Measurements from ENCODE around the gene SLAMF1.

DNA sequence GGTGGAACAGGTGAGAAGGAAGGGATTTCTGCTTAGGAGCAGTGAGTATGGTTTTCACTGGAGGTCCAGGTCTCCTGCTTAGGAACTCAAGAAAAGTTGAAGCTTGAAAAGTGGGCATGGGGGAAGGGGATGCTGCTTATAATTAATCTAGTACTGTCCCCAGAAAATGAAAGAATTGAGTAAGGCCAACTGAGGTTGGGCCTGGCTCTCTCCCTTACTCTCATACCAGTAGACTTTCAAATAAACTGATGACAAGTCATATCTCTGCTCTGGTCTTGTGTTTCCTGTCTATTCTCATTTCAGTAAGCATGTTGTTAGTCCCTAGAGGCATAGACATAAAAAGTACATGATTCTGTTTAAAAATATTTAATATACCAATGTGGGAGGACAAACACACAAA is 38.4 kb upstream of the SLAMF1 start:
- TF ChIP-seq JUNB (CRISPR knock-in tag; conservative IDR thresholded peaks at IDR 0.05) (no peak), ZHX1 (conservative IDR thresholded peaks at IDR 0.05; ENCODE audit: low read length) (no peak), ZNF57 (CRISPR knock-in tag; IDR thresholded peaks at IDR 0.05) (no peak), POLR2A (conservative IDR thresholded peaks at IDR 0.05) (no peak), ZBTB1 (CRISPR knock-in tag; IDR thresholded peaks at IDR 0.05; ENCODE audit: borderline replicate concordance, low read depth) (no peak), EP300 (IDR thresholded peaks at IDR 0.05; ENCODE audit: low read length) (no peak), CTCF (IDR thresholded peaks at IDR 0.05 in 2 of 3, conservative IDR thresholded peaks at IDR 0.05 in 1 of 3; ENCODE audit: insufficient read depth in 2 of 3, low read depth in 1 of 3, low read length in 3 of 3) (no peak)
- TF ChIP-seq, protein P1, sequence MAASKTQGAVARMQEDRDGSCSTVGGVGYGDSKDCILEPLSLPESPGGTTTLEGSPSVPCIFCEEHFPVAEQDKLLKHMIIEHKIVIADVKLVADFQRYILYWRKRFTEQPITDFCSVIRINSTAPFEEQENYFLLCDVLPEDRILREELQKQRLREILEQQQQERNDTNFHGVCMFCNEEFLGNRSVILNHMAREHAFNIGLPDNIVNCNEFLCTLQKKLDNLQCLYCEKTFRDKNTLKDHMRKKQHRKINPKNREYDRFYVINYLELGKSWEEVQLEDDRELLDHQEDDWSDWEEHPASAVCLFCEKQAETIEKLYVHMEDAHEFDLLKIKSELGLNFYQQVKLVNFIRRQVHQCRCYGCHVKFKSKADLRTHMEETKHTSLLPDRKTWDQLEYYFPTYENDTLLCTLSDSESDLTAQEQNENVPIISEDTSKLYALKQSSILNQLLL (CRISPR knock-in tag; IDR thresholded peaks at IDR 0.05; ENCODE audit: borderline replicate concordance) = no peak
